ENCODE measurements around the gene THOC1. TPM values are rescaled to one million over a fixed set of nuclear protein-coding genes. Genes with fewer than 3 reads are reported as not detected.
"Not testable (repeated sequence)": the region's sequence is repeated elsewhere in the genome, so short reads cannot be mapped to it uniquely, and the experiment has no call there.

THOC1 gene
- total RNA-seq: 57.2 TPM

GRCh38 chr18:267688-268552 is at the start of gene THOC1:
THOC1 (minus strand) TSS chr18:268047; CDS start chr18:268019, 28 bp downstream.
- intact Hi-C loops (cut with DNase I): no loop called here

GRCh38 chr18:317618-318017 is 49.8 kb upstream of the THOC1 start:
- DNase-seq (ENCODE audit: low spot score): no peak

More at GRCh38 chr18:267688-268552, at the start of gene THOC1:
- ATAC-seq (peak; percentile 99), DNase-seq (ENCODE audit: low spot score) (peak; percentile 95)

GRCh38 chr18:316393-316792 is 48.5 kb upstream of the THOC1 start:
- DNase-seq (ENCODE audit: low spot score): no peak
- no peak for ATAC-seq
- intact Hi-C loops (cut with DNase I): no loop called here

More at GRCh38 chr18:317618-318017, 49.8 kb upstream of the THOC1 start:
- ATAC-seq: no peak
- intact Hi-C loops (cut with DNase I): no loop called here

DNA sequence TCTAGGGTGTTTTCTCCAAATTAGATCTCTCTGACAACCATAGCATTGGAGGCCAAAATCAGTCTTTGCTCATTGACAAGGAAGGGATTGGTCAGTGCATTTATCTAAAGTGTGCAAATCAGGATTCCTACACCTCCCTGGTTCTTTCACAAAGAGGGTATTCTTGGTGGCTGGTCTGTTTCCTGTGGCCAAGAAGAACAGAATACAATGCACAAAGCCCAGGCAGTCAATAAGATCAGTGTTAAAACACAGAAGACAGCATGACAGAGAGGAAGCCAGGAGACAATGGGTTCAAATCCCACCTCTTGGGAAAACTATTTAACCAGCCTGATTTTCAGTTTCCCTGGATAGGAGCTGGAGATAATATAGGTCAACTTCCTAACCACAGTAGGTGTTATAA is 46.1 kb upstream of the THOC1 start:
- intact Hi-C loops (cut with DNase I): no loop called here
- ATAC-seq (no peak), DNase-seq (ENCODE audit: low spot score) (no peak)

DNA sequence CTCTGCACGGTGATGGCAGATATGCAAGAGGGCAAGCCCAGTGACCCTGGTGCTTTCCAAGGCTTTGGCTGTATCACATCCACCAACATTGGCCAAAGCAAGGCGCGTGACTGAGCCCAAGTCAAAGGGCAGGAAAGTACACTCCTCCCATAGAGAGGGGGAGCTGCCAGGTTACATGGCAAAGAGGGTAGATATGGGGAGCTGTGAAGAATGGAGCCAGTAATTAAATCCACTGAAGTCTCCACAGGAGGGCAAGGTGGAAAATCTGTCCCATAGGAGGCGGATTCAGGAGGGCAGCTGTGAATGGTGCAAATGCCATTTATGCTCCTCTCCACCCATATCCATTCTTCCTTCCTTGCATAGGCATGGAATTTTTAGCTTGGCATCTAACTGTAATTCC is 44.6 kb upstream of the THOC1 start:
- DNase-seq (ENCODE audit: low spot score) (no peak), ATAC-seq (no peak)
- intact Hi-C loops (cut with DNase I): no loop called here

DNA sequence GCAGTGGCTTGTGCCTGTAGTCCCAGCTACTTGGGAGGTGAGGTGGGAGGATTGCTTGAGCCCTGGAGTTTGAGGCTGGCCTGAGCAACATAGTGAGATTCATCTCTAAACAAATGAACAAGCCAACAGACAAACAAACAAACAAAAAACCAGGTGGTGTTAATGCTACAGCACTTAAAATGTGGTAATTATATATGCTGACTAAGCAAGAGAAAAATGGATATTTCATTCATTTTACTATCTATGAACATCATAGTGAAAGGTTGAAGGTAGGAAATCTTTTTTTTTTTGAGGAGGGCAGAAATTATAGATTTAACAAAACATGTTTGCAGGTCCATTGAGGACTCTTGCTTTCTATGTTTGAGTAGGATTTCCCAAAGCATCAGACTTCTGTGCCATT is 42.2 kb upstream of the THOC1 start:
- ATAC-seq: no peak
- no peak for DNase-seq (ENCODE audit: low spot score)
- intact Hi-C loops (cut with DNase I): no loop called here

- ATAC-seq; intact Hi-C loops (cut with DNase I); DNase-seq (ENCODE audit: low spot score): not testable (repeated sequence)
These were observed 40.2 kb upstream of the THOC1 start for GRCh38 chr18:308086-308485.

DNA sequence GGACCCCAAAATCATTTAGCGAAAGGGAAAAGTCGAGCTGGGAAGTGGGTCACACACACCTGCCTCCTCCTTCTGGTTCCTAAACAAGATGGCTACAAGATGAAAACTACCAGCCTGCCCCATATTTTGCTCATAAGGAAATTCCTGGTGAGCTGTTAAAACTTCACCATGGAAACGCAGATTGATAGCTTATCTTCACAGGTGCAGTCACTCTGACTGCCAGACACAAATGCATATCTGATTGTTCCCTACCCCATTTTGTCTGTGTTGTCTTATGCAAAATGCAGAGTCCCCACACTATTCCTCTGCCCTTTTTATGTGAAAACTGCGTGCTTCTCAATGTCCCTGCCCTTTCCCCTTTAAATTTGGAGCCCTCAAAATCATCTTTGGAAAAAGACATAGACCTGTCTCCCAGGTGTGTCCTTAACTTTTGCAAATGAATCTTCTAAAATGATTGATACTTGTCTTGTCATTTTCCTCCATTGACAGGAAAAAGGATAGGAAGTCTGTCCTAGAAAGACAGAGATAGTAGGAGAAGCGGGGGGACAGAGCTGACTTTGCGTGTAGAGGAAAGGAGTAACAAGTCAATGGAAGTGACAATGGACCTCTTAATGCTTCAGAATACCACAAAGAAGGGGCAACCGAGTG is 38.9 kb upstream of the THOC1 start:
- no peak for ATAC-seq
- no peak for DNase-seq (ENCODE audit: low spot score)
- intact Hi-C loops (cut with DNase I): no loop called here

DNA sequence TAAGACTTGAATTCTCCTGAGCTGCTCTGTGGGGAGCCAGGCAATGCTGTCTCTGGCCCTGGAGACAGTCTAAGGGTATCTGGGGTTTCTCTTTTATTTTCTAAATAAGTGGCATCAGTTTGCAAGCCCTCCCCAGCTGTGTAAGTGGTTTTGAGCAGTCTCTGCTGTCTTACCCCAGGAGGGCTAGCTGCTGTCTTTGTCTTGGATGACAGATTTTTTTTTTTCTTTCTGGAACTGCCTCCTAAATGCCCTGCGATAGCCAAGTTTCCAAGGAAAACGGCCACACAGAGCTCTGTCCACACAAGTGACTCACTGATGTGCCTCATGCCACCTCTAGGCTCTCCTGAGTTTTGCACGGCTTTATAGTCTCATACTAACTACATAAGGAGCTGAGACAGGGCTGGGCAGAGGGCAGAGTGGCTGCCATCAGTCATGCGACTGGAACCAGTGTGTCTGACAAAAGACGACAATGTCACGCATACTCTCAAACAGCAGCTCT is 37.2 kb upstream of the THOC1 start:
- intact Hi-C loops (cut with DNase I): no loop called here
- no peak for ATAC-seq
- DNase-seq (ENCODE audit: low spot score): no peak

- ATAC-seq (no peak), DNase-seq (ENCODE audit: low spot score) (no peak)
- intact Hi-C loops (cut with DNase I): no loop called here
These were observed 35.8 kb upstream of the THOC1 start for GRCh38 chr18:303607-304006.

GRCh38 chr18:303011-303410 is 35.2 kb upstream of the THOC1 start:
- DNase-seq (ENCODE audit: low spot score) (no peak), ATAC-seq (no peak)
- intact Hi-C loops (cut with DNase I): no loop called here

DNA sequence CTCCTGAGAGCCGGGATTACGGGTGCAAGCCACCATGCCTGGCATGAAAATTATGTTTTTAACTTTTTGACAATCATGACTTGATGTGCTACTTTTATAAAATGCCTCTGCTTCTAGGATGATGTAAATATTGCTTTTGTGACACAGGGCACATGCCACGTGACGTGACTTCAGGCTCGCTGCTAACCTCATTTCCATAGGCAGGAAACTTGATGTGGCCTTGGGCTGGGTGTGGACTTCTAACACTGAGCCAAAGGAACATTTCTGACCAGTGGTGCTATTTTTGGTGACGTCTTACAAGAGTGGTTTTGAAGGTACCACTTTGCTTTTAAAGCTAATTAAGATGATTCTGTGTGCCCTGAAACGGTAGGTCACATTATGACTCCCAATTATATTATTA is 34.2 kb upstream of the THOC1 start:
- DNase-seq (ENCODE audit: low spot score): no peak
- ATAC-seq: no peak
- intact Hi-C loops (cut with DNase I): no loop called here

DNA sequence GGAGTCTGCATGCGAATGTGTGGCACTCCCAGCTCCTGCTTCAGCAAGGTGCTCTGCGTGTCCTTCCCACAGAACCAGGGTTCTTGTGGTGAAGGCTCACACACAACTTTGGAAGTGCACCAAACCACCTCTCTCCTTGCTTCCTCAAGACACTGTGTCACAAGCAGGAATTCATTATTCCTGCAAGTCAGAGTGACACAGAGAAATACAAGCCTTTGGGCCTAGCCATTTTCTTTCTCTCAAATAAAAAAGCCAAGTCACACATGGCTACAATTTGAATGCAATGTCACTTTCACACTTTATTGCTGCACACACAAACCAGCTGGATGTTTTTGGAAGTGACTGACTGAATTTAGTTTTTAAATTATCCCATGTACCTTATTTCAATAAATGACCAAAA is 30.1 kb upstream of the THOC1 start:
- intact Hi-C loops (cut with DNase I): no loop called here
- ATAC-seq (no peak), DNase-seq (ENCODE audit: low spot score) (no peak)

- no peak for DNase-seq (ENCODE audit: low spot score)
- intact Hi-C loops (cut with DNase I): no loop called here
- ATAC-seq: no peak
These were observed 28.1 kb upstream of the THOC1 start for GRCh38 chr18:295756-296490.

GRCh38 chr18:294566-294965 is 26.7 kb upstream of the THOC1 start:
- DNase-seq (ENCODE audit: low spot score) (no peak), ATAC-seq (no peak)
- intact Hi-C loops (cut with DNase I): no loop called here

DNA sequence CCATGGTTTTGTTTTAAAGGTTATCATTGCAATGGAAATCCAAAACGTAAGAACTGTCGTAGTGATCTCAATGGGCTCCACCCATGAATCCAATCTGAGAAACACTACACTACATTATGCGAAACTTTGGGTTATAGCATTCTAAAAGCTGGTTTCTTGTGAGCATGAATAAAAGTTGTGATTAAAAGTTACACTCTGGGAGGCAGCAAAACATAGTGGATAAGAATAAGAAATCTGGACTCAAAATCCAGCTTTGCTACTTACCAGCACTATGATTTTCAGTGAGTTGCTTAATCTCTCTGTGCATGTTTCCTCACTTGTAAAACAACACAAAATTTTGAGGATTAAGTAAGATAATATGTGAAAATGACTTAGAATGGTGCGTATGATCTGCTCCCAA is 25.7 kb upstream of the THOC1 start:
- intact Hi-C loops (cut with DNase I): no loop called here

DNA sequence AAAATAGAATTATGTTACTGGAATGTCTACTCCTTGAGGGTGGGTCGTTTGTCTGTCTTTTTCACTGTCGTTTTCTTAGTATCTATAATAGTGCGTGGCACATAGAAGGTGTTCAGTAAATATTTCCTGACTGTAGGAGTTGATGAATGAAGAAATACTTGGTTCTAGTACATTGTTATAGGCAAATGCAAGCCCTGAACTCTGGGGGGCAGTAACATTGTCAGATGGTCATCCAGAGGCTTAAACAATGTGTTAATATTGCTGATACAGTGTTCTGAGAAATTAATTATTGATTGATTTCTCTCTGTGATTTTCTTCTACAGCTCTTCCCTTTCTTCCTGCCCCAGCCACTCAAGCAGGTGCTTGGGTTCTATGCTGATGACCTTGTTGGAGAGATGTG is 24.4 kb upstream of the THOC1 start:
- intact Hi-C loops (cut with DNase I): no loop called here
- no peak for ATAC-seq

More for the DNA sequence above, 25.7 kb upstream of the THOC1 start:
- peak; percentile 89 for ATAC-seq
- DNase-seq (ENCODE audit: low spot score): no peak

DNA sequence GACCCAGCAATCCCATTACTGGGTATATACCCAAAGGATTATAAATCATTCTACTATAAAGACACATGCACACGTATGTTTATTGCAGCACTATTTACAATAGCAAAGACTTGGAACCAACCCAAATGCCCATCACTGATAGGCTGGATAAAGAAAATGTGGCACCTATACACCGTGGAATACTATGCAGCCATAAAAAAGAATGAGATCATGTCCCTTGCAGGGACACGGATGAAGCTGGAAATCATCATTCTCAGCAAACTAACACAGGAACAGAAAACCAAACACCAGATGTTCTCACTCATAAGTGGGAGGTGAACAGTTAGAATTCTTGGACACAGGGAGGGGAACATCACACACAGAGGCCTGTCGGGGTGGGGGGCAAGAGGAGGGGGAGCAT is 22.1 kb upstream of the THOC1 start:
- not testable (repeated sequence) for ATAC-seq; DNase-seq (ENCODE audit: low spot score)
- intact Hi-C loops (cut with DNase I): loop anchor here (5.0 kb wide), 1 partner anchor 327 kb away; no protein-coding TSS in a partner anchor

More for the DNA sequence above, 24.4 kb upstream of the THOC1 start:
- no peak for DNase-seq (ENCODE audit: low spot score)

DNA sequence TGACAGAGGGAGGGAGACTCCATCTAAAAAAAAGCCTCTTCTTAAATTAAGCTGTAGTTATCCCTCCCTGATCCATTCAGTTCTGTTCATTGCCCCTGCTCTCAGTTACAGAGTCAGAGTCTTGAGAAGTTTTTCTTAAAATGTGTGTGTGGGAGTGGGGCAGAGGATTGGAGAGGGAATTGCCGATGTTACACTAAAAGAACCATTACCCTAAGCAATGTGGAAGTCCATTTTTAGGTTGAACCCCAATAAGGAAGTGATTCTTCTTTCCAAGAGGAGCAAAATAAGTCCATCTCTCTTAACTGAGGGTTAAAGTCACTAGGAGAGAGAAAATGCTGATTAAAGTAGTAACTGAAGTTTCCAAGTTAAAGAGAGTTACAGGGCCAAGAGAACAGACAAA is 21.2 kb upstream of the THOC1 start:
- DNase-seq (ENCODE audit: low spot score): no peak
- intact Hi-C loops (cut with DNase I): loop anchor here (5.0 kb wide), 1 partner anchor 328 kb away; no protein-coding TSS in a partner anchor
- no peak for ATAC-seq

Measured in sciatic nerve (tissue), 2 donors.